Measurements from ENCODE around the gene PTPN14. TPM values are rescaled to one million over a fixed set of nuclear protein-coding genes. Genes with fewer than 3 reads are reported as not detected.

PTPN14 gene
- total and polyA plus RNA-seq, 2 of the 4 experiments (the other 2 are of a cell fraction): 21.5 to 31.7 TPM

DNA sequence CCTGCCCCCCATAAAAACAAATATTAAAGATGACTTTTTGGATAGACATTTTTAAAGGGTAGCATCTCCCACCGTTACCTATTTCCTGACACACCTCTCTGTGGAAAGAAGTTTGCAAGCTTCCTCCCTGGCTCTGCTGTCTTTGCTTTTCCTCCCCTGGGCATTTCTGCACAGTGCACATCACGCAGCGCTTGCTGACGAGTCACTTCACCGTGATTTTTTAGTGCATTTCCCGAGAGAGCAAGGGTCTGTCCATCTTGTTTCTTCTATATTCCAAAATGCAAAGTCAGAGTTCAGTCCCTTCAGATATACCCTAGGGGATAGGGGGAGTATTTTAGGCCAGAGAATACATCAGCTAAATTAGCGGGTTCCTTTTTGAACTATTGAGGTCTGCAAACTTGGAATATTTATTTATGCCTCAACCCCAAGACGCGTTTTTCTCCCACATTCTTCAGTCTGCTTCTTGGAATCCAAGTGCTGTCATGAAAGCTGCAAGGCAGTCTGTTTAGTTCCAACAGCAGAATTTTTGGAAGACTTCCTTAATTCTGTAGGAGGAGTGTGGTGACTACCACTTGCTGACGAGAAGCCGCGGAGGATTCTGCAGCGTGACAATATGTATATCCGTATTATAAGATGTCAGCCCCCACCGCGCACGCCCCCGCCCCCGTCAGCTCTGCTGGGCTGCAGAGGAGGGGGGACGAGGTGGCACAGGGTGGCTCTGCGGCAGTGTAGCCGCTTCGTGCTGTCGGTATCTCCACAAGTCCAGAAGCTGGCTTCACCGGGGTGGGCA lies 248.1 kb downstream of the PTPN14 start:
- Histone ChIP-seq H3K4ac (ENCODE audit: low read depth, low read length) (no peak overlapping the region), H4K8ac (ENCODE audit: low read depth in 2 of 2, low read length in 2 of 2) (no peak overlapping the region), H3K18ac (ENCODE audit: low read depth, low read length) (no peak overlapping the region), H2BK120ac (ENCODE audit: low read depth, low read length) (no peak overlapping the region), H3K14ac (replicated peaks; ENCODE audit: low read depth, low read length) (no peak overlapping the region), H4K20me1 (ENCODE audit: insufficient read depth, low read length) (no peaks in the 10 kb centered on the region), H3K9ac (ENCODE audit: low read depth, low read length) (no peak overlapping the region), H2AK5ac (ENCODE audit: low read depth, low read length) (no peak overlapping the region), H3K56ac (ENCODE audit: extremely low read depth, insufficient read depth, low read length) (no peak overlapping the region), H3K79me1 (ENCODE audit: low read depth in 1 of 2, low read length in 2 of 2) (peaks cover 12 to 23% of the 10 kb centered on the region in 2 experiments), H3K9me3 (ENCODE audit: control insufficient read depth, insufficient read depth, low read length) (no peaks in the 10 kb centered on the region), H3K23ac (ENCODE audit: low read depth, low read length) (no peak overlapping the region), H4K5ac (ENCODE audit: low read depth, low read length) (no peak overlapping the region), H3K36me3 (ENCODE audit: control insufficient read depth, insufficient read depth, low read length) (no peaks in the 10 kb centered on the region), H2BK20ac (ENCODE audit: low read depth, low read length) (no peak overlapping the region), H2BK5ac (ENCODE audit: low read depth, low read length, poor library complexity, severe bottlenecking) (no peak overlapping the region), H3K27me3 (ENCODE audit: control insufficient read depth, insufficient read depth, low read length) (no peaks in the 10 kb centered on the region), H2AFZ (replicated peaks; ENCODE audit: low read length, poor library complexity) (peak overlapping the region; percentile 64), H3K27ac (ENCODE audit: insufficient read depth, low read length) (no peak overlapping the region), H3K4me2 (ENCODE audit: low read depth, low read length) (peak overlapping the region; percentile 56), H2AK9ac (replicated peaks; ENCODE audit: low read depth, low read length, poor library complexity) (peak overlapping the region; percentile 68), H4K91ac (ENCODE audit: insufficient read depth, low read depth, low read length) (no peak overlapping the region), H3K4me1 (ENCODE audit: control insufficient read depth, insufficient read depth, low read length) (peaks cover 4% of the 10 kb centered on the region; the same call in 1 of the 2 replicates), H3K4me3 (ENCODE audit: insufficient read depth, low read depth, low read length) (no peak overlapping the region), H2BK15ac (ENCODE audit: low read depth, low read length) (no peak overlapping the region), H3K9me1 (ENCODE audit: insufficient read depth, low read length) (0 out of 2 replicates have a peak, but pooled peaks cover 3% of the 10 kb centered on the region)
- in situ Hi-C loops (cut with MboI; ENCODE audit: low sequenced_read_pairs) (no loop called here), intact Hi-C loops (cut with micrococcal nuclease) (no loop called here), dilution Hi-C loops (cut with HindIII; ENCODE audit: low sequenced_read_pairs, unreplicated experiment) (no loop called here)
- CTCF ChIA-PET: interaction anchor here (0.6 to 1.5 kb wide), 4 partner anchors 13 to 269 kb away, joined by 3 to 5 read pairs (median 3); no protein-coding TSS in a partner anchor
- 53% methylated on average over 5 of the region's 25 CpGs; no CpG with 5 or more reads in 1 of the 2 experiments for WGBS, 2 experiments (ENCODE audit: extremely low coverage in 2 of 2, insufficient read length in 1 of 2)
- POLR2A ChIA-PET (ENCODE audit: unreplicated experiment): no interaction called here
- no TSS peak for BruUV-seq (replicated peaks)
- DNase-seq (peak; percentile 44), ATAC-seq (ENCODE audit: low read depth) (peak; percentile 88)
- TF ChIP-seq RCOR1 (IDR thresholded peaks at IDR 0.05; ENCODE audit: insufficient replicate concordance, low read length) (no peak), BHLHE40 (IDR thresholded peaks at IDR 0.05; ENCODE audit: low read depth, low read length) (no peak), NFE2L2 (IDR thresholded peaks at IDR 0.05; ENCODE audit: low read depth, low read length) (no peak), RFX5 (IDR thresholded peaks at IDR 0.05; ENCODE audit: low read depth, low read length) (no peak), SMC3 (IDR thresholded peaks at IDR 0.05; ENCODE audit: low read depth, low read length) (no peak), RAD21 (IDR thresholded peaks at IDR 0.05; ENCODE audit: low read length) (no peak), MAFK (IDR thresholded peaks at IDR 0.05; ENCODE audit: low read depth, low read length) (no peak), MXI1 (IDR thresholded peaks at IDR 0.05; ENCODE audit: borderline replicate concordance, low read depth, low read length) (no peak), CEBPB (IDR thresholded peaks at IDR 0.05; ENCODE audit: low read depth, low read length) (no peak), MAZ (IDR thresholded peaks at IDR 0.05; ENCODE audit: borderline replicate concordance, low read depth, low read length) (no peak), CHD1 (IDR thresholded peaks at IDR 0.05; ENCODE audit: low read depth, low read length) (no peak)
- TF ChIP-seq, protein P1, sequence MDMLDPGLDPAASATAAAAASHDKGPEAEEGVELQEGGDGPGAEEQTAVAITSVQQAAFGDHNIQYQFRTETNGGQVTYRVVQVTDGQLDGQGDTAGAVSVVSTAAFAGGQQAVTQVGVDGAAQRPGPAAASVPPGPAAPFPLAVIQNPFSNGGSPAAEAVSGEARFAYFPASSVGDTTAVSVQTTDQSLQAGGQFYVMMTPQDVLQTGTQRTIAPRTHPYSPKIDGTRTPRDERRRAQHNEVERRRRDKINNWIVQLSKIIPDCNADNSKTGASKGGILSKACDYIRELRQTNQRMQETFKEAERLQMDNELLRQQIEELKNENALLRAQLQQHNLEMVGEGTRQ (IDR thresholded peaks at IDR 0.05; ENCODE audit: low read depth, low read length): no peak
- TF ChIP-seq, protein P2, sequence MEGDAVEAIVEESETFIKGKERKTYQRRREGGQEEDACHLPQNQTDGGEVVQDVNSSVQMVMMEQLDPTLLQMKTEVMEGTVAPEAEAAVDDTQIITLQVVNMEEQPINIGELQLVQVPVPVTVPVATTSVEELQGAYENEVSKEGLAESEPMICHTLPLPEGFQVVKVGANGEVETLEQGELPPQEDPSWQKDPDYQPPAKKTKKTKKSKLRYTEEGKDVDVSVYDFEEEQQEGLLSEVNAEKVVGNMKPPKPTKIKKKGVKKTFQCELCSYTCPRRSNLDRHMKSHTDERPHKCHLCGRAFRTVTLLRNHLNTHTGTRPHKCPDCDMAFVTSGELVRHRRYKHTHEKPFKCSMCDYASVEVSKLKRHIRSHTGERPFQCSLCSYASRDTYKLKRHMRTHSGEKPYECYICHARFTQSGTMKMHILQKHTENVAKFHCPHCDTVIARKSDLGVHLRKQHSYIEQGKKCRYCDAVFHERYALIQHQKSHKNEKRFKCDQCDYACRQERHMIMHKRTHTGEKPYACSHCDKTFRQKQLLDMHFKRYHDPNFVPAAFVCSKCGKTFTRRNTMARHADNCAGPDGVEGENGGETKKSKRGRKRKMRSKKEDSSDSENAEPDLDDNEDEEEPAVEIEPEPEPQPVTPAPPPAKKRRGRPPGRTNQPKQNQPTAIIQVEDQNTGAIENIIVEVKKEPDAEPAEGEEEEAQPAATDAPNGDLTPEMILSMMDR (conservative IDR thresholded peaks at IDR 0.05; ENCODE audit: low read depth, low read length): no peak
- TF ChIP-seq, protein P3, sequence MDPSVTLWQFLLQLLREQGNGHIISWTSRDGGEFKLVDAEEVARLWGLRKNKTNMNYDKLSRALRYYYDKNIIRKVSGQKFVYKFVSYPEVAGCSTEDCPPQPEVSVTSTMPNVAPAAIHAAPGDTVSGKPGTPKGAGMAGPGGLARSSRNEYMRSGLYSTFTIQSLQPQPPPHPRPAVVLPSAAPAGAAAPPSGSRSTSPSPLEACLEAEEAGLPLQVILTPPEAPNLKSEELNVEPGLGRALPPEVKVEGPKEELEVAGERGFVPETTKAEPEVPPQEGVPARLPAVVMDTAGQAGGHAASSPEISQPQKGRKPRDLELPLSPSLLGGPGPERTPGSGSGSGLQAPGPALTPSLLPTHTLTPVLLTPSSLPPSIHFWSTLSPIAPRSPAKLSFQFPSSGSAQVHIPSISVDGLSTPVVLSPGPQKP (IDR thresholded peaks at IDR 0.05; ENCODE audit: borderline replicate concordance, low read depth, low read length): no peak

All from IMR-90 (cell line).